NCI-H446 treated with DMSO at 0.1 percent for 48 hours (cell line): ENCODE data around the gene SLAMF9.

ENCODE experiments used
- DNase-seq: peaks from one replicate; lab custom pipeline; 2025; lab: John Stamatoyannopoulos, UW

Gene SLAMF9

GRCh38 chr1:159974350-159974965, 20.4 kb upstream of the SLAMF9 start:
- DNase-seq = no peak

DNA sequence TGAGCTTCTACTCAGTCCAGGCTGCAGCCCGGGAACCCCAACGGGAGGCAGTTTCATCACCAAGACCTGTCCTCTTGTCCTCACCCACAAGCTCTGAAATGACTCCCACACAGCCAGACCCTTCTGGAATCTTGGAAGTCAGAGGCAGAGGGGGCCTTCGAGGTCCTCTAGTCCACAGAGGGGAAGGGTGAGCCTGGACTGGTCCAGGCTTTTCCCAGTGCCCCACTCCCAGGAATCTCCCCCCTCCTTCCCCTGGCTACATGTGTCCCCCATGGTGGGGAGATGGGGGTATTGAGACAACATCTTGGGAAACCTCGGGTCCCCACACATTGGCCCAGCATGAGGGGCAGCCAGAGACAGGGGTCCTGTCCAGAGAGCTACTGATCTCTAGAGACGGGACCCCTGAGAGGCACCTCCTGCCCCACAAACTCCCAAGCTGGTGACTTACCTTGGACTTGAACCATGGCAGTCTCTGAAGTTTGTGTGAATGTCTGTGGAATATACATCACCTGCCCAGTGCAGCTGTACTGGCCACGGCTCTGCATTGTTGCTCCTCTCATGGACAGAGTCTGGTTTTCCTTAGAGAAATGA, 19.4 kb upstream of the SLAMF9 start:
- no peak for DNase-seq

DNA sequence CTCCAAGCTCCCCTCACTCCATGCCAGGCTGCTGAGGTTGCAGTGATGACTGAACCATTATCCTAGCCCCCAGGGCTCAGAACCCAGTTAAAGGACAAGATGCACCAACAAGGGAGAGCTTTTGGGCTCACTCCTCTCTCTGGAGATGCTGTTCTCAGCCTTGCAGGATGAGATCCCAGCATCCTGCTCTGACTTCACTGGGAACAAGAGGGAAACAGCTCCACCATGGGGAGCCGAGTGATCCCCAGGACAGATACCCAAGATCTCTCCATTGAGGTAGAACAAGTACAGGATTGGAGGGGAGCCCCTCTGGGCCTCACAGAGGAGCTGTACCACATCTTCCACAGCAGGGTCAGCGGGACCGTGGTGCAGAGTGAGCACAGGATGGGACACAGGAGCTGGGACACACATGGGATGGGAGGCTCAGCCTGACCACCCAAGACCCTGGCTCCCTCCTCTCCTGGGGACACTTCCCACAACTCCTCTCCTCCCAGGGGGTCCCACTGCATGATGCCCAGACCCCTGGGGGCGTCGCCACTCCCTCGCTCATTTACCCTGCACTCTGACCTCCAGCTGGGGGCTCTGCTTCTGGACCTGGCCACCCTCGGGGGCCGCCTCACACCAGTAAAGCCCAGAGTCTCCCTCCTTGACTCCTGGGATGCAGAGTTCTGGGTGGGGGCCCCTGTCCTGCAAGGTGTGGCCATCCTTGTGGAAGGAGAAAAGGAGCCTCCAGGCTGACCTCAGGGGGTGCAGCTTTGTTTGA, 18.6 kb upstream of the SLAMF9 start:
- DNase-seq = no peak

DNA sequence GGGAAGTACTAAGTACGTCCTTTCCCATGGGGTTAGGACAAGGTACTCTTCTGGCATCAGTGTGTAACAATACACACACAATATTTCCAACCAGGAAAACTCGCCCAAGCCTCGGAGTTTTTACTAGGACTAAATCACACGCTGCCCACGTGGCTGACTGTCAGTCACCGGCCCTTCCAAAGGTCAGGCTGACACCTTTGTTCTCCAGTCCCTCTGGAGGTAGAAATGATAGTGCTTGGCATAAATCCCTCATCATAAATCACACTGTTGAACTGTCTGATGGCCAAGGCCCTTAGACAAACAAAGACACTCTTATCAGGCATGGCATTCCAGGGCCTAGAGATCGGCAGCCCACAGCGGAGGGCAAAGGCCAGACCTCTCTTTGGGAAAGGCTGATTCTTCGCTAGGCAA, 16.9 kb upstream of the SLAMF9 start:
- no peak for DNase-seq

- no peak for DNase-seq
Measured at GRCh38 chr1:159968901-159969300, 14.9 kb upstream of the SLAMF9 start.

DNA sequence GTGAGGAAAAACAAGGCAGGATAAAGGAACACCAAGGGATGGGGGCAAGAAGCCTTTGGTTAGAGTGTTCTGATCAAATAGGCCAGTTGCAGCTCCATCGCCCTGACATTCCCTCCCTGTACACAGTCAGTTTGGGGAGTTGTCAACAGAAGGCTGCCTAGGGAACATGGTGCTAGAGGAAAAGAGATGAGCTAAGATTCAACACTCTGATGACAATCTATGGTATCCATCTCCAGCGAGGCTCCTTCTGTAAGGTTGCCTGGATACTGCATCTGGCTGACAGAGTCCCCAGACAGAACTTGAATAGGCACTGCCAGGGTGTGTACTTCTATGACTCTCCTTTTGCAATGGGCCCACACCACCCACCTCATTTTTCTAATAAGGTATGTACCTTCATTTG, 11.2 kb upstream of the SLAMF9 start:
- no peak for DNase-seq

DNA sequence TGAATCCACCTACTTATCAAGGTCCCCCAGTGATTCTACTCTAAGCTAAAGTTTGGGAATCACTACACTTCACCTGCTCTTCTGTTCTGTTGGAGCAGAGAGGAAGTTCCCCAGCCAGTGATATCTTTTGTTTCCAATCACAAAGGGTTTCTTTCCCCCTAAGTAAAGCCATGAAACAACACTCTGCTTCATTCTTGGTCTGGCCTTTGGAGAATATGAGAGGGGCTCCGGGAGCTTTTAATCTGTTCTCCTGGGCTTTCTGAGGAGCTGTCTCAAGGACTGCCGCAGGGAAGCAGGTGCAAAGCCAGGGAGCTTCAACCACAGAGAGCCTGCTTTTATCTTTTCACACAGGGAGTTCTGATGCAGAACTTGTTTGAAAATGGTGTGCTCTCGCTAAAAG, 10.1 kb upstream of the SLAMF9 start:
- no peak for DNase-seq

- no peak for DNase-seq
Measured at GRCh38 chr1:159962176-159962575, 8.1 kb upstream of the SLAMF9 start.

GRCh38 chr1:159961636-159962035, 7.6 kb upstream of the SLAMF9 start:
- DNase-seq = no peak

- DNase-seq = no peak
Measured at GRCh38 chr1:159960721-159961381, 6.8 kb upstream of the SLAMF9 start.

DNA sequence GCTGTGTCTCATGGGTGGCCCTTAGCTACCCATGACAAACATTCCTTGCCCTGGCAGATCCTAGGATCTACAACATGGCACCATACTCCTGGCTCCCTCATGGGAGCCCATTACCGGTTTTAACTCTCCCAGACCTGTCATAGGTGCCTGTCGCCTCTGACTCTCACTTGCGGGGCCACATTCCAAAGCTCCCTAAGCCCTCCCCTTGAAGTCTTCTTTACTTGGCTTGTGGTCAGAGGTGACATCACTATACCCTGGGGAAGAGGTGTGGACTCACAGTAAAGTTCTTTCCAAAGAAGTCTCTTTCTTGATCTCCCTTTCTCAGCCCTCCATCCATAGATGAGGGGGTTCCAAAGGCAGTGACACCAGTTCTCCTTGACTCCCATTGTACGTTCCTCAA, 5.4 kb upstream of the SLAMF9 start:
- DNase-seq = no peak

- no peak for DNase-seq
Measured at GRCh38 chr1:159958719-159959380, 4.8 kb upstream of the SLAMF9 start.

DNA sequence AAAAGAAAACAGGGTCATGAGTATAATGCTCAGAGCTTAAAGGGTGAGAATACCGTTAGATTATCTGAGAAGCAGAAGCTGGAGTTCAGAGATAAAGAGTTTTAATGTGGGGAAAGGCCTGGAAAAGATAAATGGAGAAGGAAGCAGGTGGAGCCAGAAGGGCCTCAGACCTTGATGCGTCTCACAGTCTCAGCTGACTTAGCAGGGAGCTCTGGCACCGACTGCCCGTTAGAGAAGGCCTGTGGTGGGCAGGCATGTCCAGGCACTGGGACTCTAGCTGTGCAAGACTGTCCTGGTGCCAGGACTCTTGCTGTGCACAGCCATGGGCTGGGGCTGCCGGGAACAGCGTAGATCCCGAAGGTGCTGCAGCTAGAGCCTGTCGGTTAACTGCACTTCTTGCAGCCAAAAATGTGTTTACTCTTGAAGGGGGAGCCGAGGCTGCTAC, 3.8 kb upstream of the SLAMF9 start:
- peak; percentile 49 for DNase-seq

DNA sequence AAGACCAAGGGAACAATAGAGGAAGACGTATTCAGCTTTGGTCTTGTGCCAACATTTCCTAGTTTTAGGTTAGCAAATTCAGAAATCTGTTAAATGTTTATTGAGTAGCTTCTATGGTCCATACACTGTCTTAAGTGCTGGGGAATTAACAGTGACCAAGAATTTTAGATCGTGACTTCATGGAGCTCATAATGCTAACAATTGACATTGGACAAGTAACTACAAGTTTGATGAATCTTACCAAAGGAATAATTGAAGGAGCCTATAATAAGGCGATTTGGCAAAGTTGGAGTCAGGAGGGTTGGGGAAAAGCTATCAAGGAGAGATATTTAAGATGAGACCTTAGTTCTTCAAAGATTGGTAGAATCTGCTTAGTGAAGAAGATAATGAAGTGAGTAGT, 1.4 kb upstream of the SLAMF9 start:
- no peak for DNase-seq

- no peak for DNase-seq
Measured at GRCh38 chr1:159952932-159953331, 1.1 kb downstream of the SLAMF9 start.

DNA sequence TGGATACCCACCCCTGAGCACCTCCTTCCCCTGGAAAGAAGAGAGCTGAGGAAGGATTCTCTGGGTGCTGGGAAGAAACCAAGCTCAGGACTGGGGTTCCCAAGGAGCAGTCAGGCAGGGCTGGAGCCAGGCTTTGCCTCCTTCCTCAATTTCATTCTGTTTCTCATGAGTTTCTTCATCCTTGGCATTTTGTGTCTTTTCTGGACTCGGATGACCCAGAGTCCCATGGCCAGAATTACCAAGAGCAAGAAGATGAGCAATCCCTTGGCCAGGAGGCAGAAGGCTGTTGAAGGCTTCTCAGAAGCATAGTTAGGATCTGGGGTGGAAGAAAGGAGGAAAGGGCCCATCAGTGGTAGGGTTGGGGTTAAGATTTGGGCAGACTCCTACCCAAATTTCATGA, 2.5 kb downstream of the SLAMF9 start:
- no peak for DNase-seq

GRCh38 chr1:159951016-159951415, 3.0 kb downstream of the SLAMF9 start:
- DNase-seq = no peak

DNA sequence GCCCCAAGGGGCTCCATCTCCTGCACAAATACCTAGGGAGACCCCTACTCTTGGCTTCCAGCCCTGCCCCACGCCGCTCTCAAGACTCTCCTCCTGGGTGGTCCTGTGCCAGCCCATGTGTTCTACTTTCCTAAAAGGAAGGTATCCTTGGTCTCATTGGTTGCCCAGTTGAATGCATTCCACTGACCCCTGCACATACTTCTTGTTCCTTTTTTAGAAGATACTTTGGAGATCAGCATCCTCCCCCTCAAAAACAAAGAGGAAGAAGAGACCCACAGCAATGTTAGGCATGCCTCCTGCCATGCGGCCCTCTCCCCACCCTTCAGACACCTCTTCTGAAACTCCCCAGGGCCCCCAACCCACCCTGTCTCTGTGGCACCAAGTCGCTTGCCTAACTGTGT, 4.1 kb downstream of the SLAMF9 start:
- no peak for DNase-seq

DNA sequence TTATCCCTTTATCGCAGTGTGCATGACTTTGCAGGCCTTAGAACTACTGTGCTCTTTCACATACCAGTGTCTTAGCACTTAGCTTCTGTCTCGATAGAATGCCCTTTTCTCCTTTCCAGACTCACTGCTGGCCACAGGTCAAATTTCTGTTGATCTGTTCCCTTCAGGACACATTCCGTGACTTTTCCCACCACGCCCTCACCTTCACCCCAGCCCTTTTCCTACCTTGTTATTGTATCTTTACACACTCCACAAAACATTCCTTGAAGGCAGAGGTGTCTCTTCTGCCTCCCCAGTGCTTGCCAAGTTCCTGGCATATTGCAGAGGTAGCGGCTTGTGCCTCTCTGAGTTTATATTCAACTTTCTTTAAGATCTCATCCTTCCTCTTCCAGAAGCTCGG, 4.9 kb downstream of the SLAMF9 start:
- DNase-seq = no peak

DNA sequence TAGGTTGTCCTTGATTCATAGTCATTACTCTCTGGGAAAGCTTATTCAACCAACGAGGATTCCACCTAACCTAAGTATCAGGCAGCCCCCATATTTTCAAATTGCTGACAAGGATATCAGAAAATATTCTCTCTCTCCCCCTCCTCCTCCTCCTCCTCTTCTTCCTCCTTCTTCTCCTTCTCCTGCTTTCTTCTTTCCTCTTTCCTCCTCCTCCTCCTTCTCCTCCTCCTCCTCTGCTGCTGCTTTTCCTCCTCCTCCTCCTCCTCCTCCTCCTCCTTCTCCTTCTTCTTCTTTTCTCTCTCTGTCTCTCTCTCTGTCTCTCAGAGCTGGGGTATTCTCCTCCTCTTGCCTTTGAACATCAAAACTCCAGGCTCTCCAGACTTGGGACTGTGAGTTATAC, 6.1 kb downstream of the SLAMF9 start:
- DNase-seq = no peak

- no peak for DNase-seq
Measured at GRCh38 chr1:159946242-159947187, 7.5 kb downstream of the SLAMF9 start.
